NCI-H1105 treated with DMSO at 0.1 percent for 48 hours (cell line): Measurements from ENCODE around the gene DNAJC11.

ENCODE experiments used
- DNase-seq: peaks from one replicate; lab custom pipeline; 2025; lab: John Stamatoyannopoulos, UW

DNAJC11 gene

GRCh38 chr1:6599141-6599975 is 102.3 kb downstream of the DNAJC11 start:
- DNase-seq: no peak

DNA sequence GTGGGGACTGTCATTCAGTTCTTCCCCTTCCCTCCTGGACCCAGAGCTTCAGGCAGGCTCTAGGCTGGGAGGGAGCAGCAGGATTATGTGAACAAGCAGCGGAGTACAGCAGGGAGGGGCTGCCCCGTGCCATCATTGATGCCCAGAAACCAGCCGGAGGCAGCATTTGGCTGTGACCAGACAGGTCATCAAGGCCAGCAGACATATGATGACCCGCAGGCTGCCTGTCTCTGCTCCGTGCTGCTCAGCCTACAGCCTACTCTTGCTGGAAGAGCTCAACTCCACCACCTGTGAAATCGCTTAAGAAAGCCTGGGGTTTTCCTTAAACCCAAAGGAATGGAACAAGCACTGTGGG is 103.9 kb downstream of the DNAJC11 start:
- DNase-seq: no peak

DNA sequence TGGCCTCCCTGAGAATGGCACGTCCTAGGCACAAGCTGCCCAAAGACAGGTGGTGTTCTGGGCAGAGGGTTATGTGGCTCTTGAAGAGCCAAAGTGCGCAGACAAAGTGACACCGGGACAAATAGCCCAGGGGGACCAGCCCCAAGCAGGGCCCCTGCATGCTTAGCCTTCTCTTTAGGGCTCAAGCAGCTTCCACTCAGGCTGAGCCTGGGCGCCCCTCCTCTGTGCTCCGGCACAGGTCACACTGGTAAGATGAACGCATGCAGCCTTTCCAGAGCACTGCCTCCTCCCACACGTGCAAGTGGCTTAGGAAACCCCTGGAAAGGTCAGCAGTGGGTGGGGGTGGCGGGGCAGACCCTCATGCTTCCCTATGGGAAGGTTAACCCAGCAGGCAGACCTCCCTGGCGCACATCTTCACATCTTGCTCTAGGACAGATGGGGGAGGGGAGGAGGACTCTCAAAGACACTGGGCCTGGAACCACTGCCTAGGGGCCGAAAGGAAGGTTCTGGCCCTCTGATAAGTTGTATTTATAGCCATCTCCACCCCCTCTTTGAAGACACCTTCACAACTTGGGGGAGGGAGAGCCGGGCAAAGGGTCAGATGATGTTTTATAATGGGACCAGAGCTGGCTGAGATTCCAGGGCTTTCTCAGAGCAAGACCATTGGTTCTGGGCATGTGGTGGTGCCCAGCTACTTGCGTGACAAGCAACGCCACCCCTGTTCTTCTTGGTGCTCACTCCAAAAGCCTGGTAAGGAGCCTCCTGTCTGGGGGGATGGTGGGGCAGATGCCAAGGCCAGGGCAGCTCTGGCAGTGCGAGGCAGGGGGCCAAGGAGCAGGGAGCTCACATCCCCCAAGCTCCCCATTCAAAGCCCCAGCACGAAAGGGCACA is 104.5 kb downstream of the DNAJC11 start:
- DNase-seq: no peak

DNA sequence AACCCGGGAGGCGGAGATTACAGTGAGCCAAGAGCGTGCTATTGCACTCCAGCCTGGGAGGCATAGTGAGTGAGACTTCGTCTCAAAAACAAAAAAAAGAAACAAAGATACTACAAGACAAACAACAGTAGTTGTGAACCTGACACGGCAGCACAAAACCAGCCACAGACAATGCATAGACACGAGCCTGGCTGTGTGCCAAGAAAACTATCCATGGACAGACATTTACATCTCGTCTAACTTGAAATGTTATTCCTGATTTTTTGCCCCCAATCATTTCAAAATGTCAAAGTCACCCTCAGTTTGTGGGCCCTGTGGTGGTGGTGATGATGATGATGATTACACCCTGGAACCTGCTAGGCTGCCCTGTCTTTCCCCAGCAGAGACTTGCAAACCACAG is 105.3 kb downstream of the DNAJC11 start:
- no peak for DNase-seq

- DNase-seq: no peak
Observed at GRCh38 chr1:6594977-6595740, 106.5 kb downstream of the DNAJC11 start.

DNA sequence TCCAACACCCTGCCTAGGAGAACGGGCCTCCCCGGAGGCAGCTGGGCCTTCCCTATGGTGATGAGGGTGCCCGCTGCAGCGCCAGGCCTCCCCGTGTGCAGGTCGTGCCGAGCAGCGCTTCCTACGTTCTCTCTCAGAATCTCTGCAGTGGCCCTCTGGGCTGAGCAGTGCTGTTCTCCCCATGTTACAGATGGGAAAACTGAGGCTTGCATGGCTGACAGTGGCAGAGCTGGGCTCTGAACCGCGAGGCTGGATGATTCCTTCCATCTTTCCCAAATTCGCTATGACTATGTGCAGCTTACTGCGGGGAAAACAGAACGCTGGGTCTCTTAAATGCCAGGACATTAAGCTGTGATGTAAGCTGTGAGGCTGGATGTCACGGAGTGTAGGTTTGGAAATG is 107.8 kb downstream of the DNAJC11 start:
- DNase-seq: no peak

DNA sequence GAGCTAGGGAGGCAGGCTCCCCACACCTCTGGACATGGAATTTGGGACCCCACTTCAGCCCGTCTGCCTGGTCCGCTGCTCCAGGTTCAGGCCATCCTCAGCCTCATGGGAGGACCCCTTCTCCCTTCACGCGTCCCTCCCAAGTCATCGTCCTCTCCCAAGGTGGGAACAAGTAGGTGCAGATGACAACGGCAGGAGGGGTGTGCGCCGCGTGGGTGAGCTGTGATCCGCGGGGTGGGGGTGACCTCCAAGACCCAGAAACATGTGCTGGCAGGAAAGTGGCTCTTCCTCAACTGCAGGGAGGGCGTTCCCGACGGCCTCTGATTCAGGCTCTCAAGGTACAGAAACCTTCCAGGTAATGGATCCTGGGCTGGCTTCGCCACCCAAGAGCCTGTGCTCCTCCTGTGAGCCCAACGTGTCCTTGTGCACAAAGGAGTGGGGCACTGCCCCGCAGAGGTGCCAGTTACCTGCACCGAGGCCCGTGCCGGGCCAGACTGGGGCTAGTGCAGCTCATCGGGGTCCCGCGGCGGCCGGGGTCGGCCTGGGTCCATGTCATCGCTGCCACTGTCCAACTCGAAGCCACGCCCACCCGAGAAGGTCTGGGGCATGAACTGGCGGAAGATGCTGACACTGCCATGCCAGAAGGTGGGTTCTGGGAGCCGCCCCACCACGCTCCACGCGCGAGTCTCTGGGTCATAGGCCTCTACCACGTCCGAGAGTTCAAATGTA is 108.6 kb downstream of the DNAJC11 start:
- no peak for DNase-seq

- DNase-seq: no peak
Observed at GRCh38 chr1:6592441-6592840, 109.2 kb downstream of the DNAJC11 start.

DNA sequence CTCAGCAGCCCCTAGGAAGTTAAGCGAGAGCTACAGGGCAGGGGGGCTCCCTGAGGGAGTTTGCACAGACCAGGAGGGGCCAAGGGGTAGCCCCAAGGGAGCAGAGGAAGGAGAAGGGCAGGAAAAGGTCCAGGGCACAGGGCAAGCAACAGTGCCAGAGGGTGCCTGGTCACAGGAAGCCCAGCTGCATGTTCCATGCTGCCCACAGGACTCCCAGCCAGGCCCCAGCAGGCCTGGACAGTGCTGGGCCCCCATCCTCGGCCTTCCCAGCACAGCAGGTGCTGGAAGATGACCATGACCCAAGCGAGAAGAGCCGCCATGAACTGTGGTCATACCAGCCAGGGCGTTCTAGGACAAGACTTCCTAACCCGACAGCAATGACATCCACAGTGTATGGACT is 110.0 kb downstream of the DNAJC11 start:
- DNase-seq: no peak

- no peak for DNase-seq
Observed at GRCh38 chr1:6591222-6591621, 110.4 kb downstream of the DNAJC11 start.

DNA sequence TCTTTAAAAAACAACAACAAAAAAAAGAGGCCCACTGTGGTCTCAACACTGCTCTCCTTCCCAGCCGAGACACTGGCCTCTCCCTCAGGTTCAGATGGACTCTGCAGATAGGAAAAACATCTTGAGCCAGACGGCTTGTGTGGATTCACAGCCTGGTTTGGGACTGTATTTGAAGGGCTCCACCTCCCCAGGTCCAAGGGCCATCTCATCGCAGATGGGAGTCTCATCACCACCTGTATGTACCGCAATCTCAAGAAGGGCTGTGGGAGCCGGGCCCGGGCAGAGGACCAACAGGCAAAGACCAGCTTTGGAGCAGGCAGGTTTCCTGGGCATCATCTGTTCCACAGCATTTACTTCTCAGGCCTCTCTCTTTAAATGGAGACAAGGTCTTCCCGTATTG is 111.6 kb downstream of the DNAJC11 start:
- no peak for DNase-seq

- no peak for DNase-seq
Observed at GRCh38 chr1:6588893-6589520, 112.6 kb downstream of the DNAJC11 start.

GRCh38 chr1:6588128-6588892 is 113.3 kb downstream of the DNAJC11 start:
- DNase-seq: no peak

GRCh38 chr1:6587261-6588005 is 114.2 kb downstream of the DNAJC11 start:
- DNase-seq: peak; percentile 72

- DNase-seq: no peak
Observed at GRCh38 chr1:6586404-6586816, 115.2 kb downstream of the DNAJC11 start.

DNA sequence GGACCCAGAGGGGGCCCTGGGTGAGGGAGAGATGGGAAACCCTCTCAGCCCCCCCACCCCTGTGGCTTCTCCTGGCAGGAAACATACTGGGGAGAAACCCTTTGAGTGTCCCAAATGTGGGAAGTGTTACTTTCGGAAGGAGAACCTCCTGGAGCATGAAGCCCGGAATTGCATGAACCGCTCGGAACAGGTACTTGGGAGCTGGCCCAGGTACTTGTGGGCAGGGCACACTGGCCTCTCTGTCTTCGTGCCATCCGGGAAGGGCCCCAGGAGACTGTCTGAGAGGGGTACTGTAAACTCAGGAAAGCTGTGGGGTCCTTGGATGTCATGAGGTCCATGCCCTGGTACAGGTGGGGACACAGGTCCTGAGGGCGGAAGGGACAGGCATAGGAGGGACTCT is 115.8 kb downstream of the DNAJC11 start:
- DNase-seq: no peak

- DNase-seq: no peak
Observed at GRCh38 chr1:6585081-6585722, 116.4 kb downstream of the DNAJC11 start.
